ENCODE data around the gene ADAMTS4. TPM values are rescaled to one million over a fixed set of nuclear protein-coding genes. Genes with fewer than 3 reads are reported as not detected.

The ADAMTS4 gene
- total and polyA plus RNA-seq, 2 of the 4 experiments (the other 2 are of a cell fraction), result 0.39 to 0.72 TPM

GRCh38 chr1:161161652-161162051, 37.2 kb downstream of the ADAMTS4 start:
- H2AK9ac ChIP-seq (replicated peaks; ENCODE audit: low read depth, low read length, poor library complexity), result no peak overlapping the region
- no peak overlapping the region for H2AFZ ChIP-seq (replicated peaks; ENCODE audit: low read length, poor library complexity)
- DNase-seq (no peak), ATAC-seq (ENCODE audit: low read depth) (no peak)
- in situ Hi-C loops (cut with MboI; ENCODE audit: low sequenced_read_pairs) (no loop called here), dilution Hi-C loops (cut with HindIII; ENCODE audit: low sequenced_read_pairs, unreplicated experiment) (no loop called here), intact Hi-C loops (cut with micrococcal nuclease) (no loop called here)
- ChIA-PET CTCF (interaction anchor here (0.6 kb wide), 1 partner anchor 77 kb away, joined by 3 read pairs; no protein-coding TSS in a partner anchor), POLR2A (ENCODE audit: unreplicated experiment) (interaction anchor here (0.6 kb wide), 1 partner anchor 680 kb away, joined by 10 read pairs; no protein-coding TSS in a partner anchor)
- H4K20me1 ChIP-seq (ENCODE audit: insufficient read depth, low read length), result no peaks in the 10 kb centered on the region
- H2BK15ac ChIP-seq (ENCODE audit: low read depth, low read length), result no peak overlapping the region
- no peaks in the 10 kb centered on the region for H3K27me3 ChIP-seq (ENCODE audit: control insufficient read depth, insufficient read depth, low read length)
- H3K27ac ChIP-seq (ENCODE audit: insufficient read depth, low read length), result no peak overlapping the region
- TF ChIP-seq, protein P1, sequence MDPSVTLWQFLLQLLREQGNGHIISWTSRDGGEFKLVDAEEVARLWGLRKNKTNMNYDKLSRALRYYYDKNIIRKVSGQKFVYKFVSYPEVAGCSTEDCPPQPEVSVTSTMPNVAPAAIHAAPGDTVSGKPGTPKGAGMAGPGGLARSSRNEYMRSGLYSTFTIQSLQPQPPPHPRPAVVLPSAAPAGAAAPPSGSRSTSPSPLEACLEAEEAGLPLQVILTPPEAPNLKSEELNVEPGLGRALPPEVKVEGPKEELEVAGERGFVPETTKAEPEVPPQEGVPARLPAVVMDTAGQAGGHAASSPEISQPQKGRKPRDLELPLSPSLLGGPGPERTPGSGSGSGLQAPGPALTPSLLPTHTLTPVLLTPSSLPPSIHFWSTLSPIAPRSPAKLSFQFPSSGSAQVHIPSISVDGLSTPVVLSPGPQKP (IDR thresholded peaks at IDR 0.05; ENCODE audit: borderline replicate concordance, low read depth, low read length), result no peak
- TF ChIP-seq SMC3 (IDR thresholded peaks at IDR 0.05; ENCODE audit: low read depth, low read length), result no peak
- TF ChIP-seq CEBPB (IDR thresholded peaks at IDR 0.05; ENCODE audit: low read depth, low read length), result no peak
- TF ChIP-seq MXI1 (IDR thresholded peaks at IDR 0.05; ENCODE audit: borderline replicate concordance, low read depth, low read length), result no peak
- TF ChIP-seq RFX5 (IDR thresholded peaks at IDR 0.05; ENCODE audit: low read depth, low read length), result no peak
- no peak for TF ChIP-seq POLR2A (IDR thresholded peaks at IDR 0.05; ENCODE audit: low read depth, low read length)
- no peak for TF ChIP-seq NFE2L2 (IDR thresholded peaks at IDR 0.05; ENCODE audit: low read depth, low read length)
- TF ChIP-seq CHD1 (IDR thresholded peaks at IDR 0.05; ENCODE audit: low read depth, low read length), result no peak
- TF ChIP-seq BHLHE40 (IDR thresholded peaks at IDR 0.05; ENCODE audit: low read depth, low read length), result no peak
- no peak for TF ChIP-seq RCOR1 (IDR thresholded peaks at IDR 0.05; ENCODE audit: insufficient replicate concordance, low read length)
- no peak for TF ChIP-seq MAFK (IDR thresholded peaks at IDR 0.05; ENCODE audit: low read depth, low read length)
- H3K9me3 ChIP-seq (ENCODE audit: control insufficient read depth, insufficient read depth, low read length), result no peaks in the 10 kb centered on the region
- no peak overlapping the region for H2AK5ac ChIP-seq (ENCODE audit: low read depth, low read length)
- no peak overlapping the region for H3K14ac ChIP-seq (replicated peaks; ENCODE audit: low read depth, low read length)
- H4K5ac ChIP-seq (ENCODE audit: low read depth, low read length), result no peak overlapping the region
- H3K4me2 ChIP-seq (ENCODE audit: low read depth, low read length), result no peak overlapping the region
- no peak overlapping the region for H2BK20ac ChIP-seq (ENCODE audit: low read depth, low read length)
- H4K91ac ChIP-seq (ENCODE audit: insufficient read depth, low read depth, low read length), result no peak overlapping the region
- no peak overlapping the region for H3K9ac ChIP-seq (ENCODE audit: low read depth, low read length)
- BruUV-seq (replicated peaks), result no TSS peak
- no peak overlapping the region for H3K23ac ChIP-seq (ENCODE audit: low read depth, low read length)
- H3K4ac ChIP-seq (ENCODE audit: low read depth, low read length), result no peak overlapping the region
- H3K9me1 ChIP-seq (ENCODE audit: insufficient read depth, low read length), result peaks cover 9% of the 10 kb centered on the region
- peaks cover 36% of the 10 kb centered on the region for H3K36me3 ChIP-seq (ENCODE audit: control insufficient read depth, insufficient read depth, low read length)
- H4K8ac ChIP-seq (ENCODE audit: low read depth in 2 of 2, low read length in 2 of 2), result no peak overlapping the region
- 96% methylated on average over 3 of the region's 5 CpGs; no CpG with 5 or more reads in 1 of the 2 experiments for WGBS, 2 experiments (ENCODE audit: extremely low coverage in 2 of 2, insufficient read length in 1 of 2)
- H2BK5ac ChIP-seq (ENCODE audit: low read depth, low read length, poor library complexity, severe bottlenecking), result no peak overlapping the region
- H2BK120ac ChIP-seq (ENCODE audit: low read depth, low read length), result no peak overlapping the region
- peaks cover 7% of the 10 kb centered on the region for H3K4me1 ChIP-seq (ENCODE audit: control insufficient read depth, insufficient read depth, low read length)
- H3K18ac ChIP-seq (ENCODE audit: low read depth, low read length), result no peak overlapping the region
- H3K79me1 ChIP-seq (ENCODE audit: low read depth in 1 of 2, low read length in 2 of 2), result peaks cover 12 to 30% of the 10 kb centered on the region in 2 experiments
- no peak overlapping the region for H3K4me3 ChIP-seq (ENCODE audit: insufficient read depth, low read depth, low read length)
- H3K56ac ChIP-seq (ENCODE audit: extremely low read depth, insufficient read depth, low read length), result no peak overlapping the region

All from IMR-90 (cell line).